ENCODE data around the gene FRMD4B. TPM values are rescaled to one million over a fixed set of nuclear protein-coding genes. Genes with fewer than 3 reads are reported as not detected.

FRMD4B gene
- polyA plus RNA-seq, 2 of the 4 experiments (the other 2 are of a cell fraction), result 0.92 to 5.9 TPM

DNA sequence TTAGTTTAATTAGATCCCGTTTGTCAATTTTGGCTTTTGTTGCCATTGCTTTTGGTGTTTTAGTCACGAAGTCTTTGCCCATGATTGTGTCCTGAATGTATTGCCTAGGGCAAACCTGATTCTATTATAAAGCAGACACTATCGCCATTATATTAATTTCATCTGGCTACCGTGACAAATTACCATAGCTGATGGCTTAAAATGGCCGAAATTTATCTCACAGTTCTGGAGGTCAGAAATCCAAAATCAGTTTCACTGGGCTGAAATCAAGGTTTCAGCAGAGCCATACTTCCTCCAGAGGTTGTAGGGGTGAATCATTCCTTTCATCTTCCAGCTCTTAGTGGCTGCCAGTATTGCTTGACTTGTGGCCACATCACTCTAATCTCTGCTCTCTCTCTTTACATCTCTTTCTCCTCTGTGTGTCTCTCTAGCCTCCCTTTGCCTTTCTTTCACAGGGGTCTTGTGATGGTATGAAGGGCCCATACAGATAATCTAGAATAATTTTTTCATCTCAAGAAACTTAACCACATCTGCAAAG, 31.7 kb upstream of the FRMD4B start:
- Histone ChIP-seq H3K27ac (no peak overlapping the region), H3K4me2 (no peak overlapping the region), H3K4me1 (no peaks in the 10 kb centered on the region), H3K4me3 (no peak overlapping the region), H3K9me3 (no peaks in the 10 kb centered on the region)
- no peak for TF ChIP-seq EHMT2 (IDR thresholded peaks at IDR 0.05; ENCODE audit: low read depth)
- TF ChIP-seq RARB (CRISPR knock-in tag; IDR thresholded peaks at IDR 0.05), result no peak
- TF ChIP-seq, protein P1, sequence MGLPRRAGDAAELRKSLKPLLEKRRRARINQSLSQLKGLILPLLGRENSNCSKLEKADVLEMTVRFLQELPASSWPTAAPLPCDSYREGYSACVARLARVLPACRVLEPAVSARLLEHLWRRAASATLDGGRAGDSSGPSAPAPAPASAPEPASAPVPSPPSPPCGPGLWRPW (IDR thresholded peaks at IDR 0.05), result no peak
- no peak for TF ChIP-seq TFCP2L1 (CRISPR knock-in tag; IDR thresholded peaks at IDR 0.05)
- no peak for TF ChIP-seq MYC (IDR thresholded peaks at IDR 0.05; ENCODE audit: borderline replicate concordance, low read length)
- TF ChIP-seq ZSCAN20 (CRISPR knock-in tag; IDR thresholded peaks at IDR 0.05), result no peak
- no peak for TF ChIP-seq USF2 (IDR thresholded peaks at IDR 0.05)
- TF ChIP-seq PHF8 (IDR thresholded peaks at IDR 0.05; ENCODE audit: borderline replicate concordance, low read depth), result no peak
- no peak for TF ChIP-seq CTCF (IDR thresholded peaks at IDR 0.05)
- DNase-seq (ENCODE audit: low read depth in 1 of 2, low spot score in 1 of 2) (no peak), FAIRE-seq (no peak), ATAC-seq (no peak)
- 69% methylated on average over 5 of the region's 5 CpGs for WGBS (ENCODE audit: missing lambda C conversion rate)
- ChIA-PET POLR2A (no interaction called here), CTCF (interaction anchor here (0.9 kb wide), 1 partner anchor 9 kb away, joined by 3 read pairs; no protein-coding TSS in a partner anchor)

DNA sequence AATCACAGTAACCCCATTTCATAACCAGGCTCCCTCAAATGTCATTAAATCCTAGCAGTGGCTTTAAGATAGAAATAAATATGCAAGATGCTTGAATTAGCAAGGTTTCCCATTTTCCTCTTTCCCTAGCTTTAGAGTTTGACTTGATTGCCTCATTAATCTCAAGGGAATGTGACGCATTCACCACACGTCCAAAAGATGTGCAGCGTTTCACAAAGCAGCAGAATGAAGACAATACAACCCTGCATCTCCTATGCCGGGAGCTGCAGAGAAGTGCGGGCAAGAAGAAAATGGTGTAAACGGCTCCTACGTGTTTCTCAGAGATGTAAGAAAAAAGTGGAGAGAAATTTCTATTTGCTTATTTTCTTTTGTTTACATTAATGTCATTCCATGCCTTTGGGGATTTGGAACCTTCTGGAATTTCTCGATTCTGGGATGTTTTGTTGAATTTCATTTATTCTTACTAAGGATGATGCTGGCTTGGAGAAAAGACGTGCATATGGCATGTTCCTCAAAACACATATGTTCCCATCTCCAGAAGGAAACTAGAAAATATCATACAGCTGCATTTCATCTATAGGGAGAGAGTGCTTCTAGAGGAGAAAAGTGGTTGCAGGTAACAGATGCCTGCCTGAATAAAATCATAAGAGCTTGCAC, 27.8 kb upstream of the FRMD4B start:
- ATAC-seq, result no peak
- DNase-seq (ENCODE audit: low read depth in 1 of 2, low spot score in 1 of 2), result no peak
- TF ChIP-seq REST (IDR thresholded peaks at IDR 0.05), result no peak
- TF ChIP-seq SMC3 (IDR thresholded peaks at IDR 0.05), result no peak
- TF ChIP-seq RCOR1 (IDR thresholded peaks at IDR 0.05; ENCODE audit: low read depth, low read length), result no peak
- TF ChIP-seq PBX3 (IDR thresholded peaks at IDR 0.05), result no peak
- no peak for TF ChIP-seq NR3C1 (IDR thresholded peaks at IDR 0.05)
- TF ChIP-seq RARB (CRISPR knock-in tag; IDR thresholded peaks at IDR 0.05), result no peak
- TF ChIP-seq, protein P1 (IDR thresholded peaks at IDR 0.05), result no peak
- TF ChIP-seq KDM5A (IDR thresholded peaks at IDR 0.05), result no peak
- no peak for TF ChIP-seq EP300 (IDR thresholded peaks at IDR 0.05)
- TF ChIP-seq FOSL2 (IDR thresholded peaks at IDR 0.05), result no peak
- TF ChIP-seq FOSL2 (CRISPR knock-in tag; IDR thresholded peaks at IDR 0.05), result no peak
- no peak overlapping the region for H3K27ac ChIP-seq
- 58% methylated on average over 9 of the region's 9 CpGs for WGBS (ENCODE audit: missing lambda C conversion rate)
- no peak for FAIRE-seq
- ChIA-PET POLR2A (no interaction called here), CTCF (interaction anchor here (1.3 to 1.7 kb wide), 2 partner anchors 13 to 252 kb away, joined by 3 to 4 read pairs; no protein-coding TSS in a partner anchor)
- H3K4me2 ChIP-seq, result no peak overlapping the region
- no peaks in the 10 kb centered on the region for H3K9me3 ChIP-seq
- H3K4me1 ChIP-seq, result no peaks in the 10 kb centered on the region
- H3K4me3 ChIP-seq, result no peak overlapping the region

Measured in A549 (cell line).